GM18519 (cell line): Measurements from ENCODE around the gene KRTAP19-8.

Experiments
- ATAC-seq: cut with Tn5 transposase; IDR thresholded peaks from one replicate; pipeline ENCODE4 v1.9.1; 2021; ENCODE audit warnings: mild to moderate bottlenecking, moderate library complexity; ENCODE audit not compliant: unreplicated experiment, low FRiP score

Gene KRTAP19-8

GRCh38 chr21:31012133-31013089 is 25.9 kb downstream of the KRTAP19-8 start:
- peak; percentile 45 for ATAC-seq

GRCh38 chr21:31011412-31011811 is 26.9 kb downstream of the KRTAP19-8 start:
- no peak for ATAC-seq

- ATAC-seq, result no peak
Measured at GRCh38 chr21:31008355-31008754, 29.9 kb downstream of the KRTAP19-8 start.

- ATAC-seq, result no peak
Measured at GRCh38 chr21:31005019-31005418, 33.3 kb downstream of the KRTAP19-8 start.

GRCh38 chr21:31003471-31003870 is 34.8 kb downstream of the KRTAP19-8 start:
- ATAC-seq, result no peak

- no peak for ATAC-seq
Measured at GRCh38 chr21:30997541-30997940, 40.7 kb downstream of the KRTAP19-8 start.

GRCh38 chr21:30996728-30997127 is 41.5 kb downstream of the KRTAP19-8 start:
- ATAC-seq, result no peak

- ATAC-seq, result no peak
Measured at GRCh38 chr21:30994932-30995331, 43.3 kb downstream of the KRTAP19-8 start.

GRCh38 chr21:30990514-30991262 is 47.6 kb downstream of the KRTAP19-8 start:
- no peak for ATAC-seq

- ATAC-seq, result no peak
Measured at GRCh38 chr21:30988706-30989105, 49.6 kb downstream of the KRTAP19-8 start.
